Measurements from ENCODE around the gene ABCF2.

The ABCF2 gene

DNA sequence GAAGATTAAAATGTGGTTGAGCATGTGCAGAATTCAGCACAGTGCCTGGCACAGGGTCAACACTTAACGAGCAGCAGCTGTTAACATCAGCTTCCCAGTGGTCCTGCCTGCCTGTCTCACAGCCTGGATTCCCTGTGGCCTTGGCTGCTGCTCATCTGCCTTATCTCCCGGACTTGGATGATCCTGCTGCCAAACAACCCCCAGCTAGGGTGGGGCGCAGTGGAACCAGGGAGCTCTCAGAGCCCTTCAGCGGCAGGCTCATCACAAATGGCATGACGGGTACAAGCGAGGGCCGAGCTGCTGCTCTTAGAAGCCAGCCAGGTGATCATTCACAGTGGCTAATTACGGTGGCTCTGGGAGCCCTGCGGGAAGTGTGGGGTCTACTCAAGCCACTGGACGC, 34.5 kb upstream of the ABCF2 start:
- no peak for TF ChIP-seq JUND (IDR thresholded peaks at IDR 0.05; ENCODE audit: low read depth)
- no peak for DNase-seq (ENCODE audit: low read depth in 1 of 2, low spot score in 1 of 2)
- in situ Hi-C loops (cut with HindIII; ENCODE audit: low pct_unique_long_range_greater_than_20kb, low sequenced_read_pairs), result no loop called here

DNA sequence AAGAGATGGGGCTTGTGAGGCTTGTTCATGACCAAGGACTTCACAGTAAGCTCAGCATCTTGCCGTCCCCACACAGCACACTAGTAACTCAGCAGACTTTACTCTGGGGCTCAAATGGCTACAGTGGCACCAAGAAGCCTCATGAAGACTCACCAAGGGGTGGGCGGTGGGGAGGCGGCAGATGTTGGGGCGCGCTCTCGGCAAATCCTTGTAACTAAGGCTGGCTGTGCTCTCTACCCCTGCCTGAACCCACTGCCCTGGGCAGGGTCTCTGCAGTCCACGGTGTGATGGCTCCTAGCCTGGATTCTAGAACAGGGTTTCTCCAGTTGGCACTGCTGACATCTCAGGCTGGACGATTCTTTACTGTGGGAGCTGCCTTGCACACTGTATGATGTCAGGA, 33.9 kb upstream of the ABCF2 start:
- no peak for TF ChIP-seq JUND (IDR thresholded peaks at IDR 0.05; ENCODE audit: low read depth)
- in situ Hi-C loops (cut with HindIII; ENCODE audit: low pct_unique_long_range_greater_than_20kb, low sequenced_read_pairs), result no loop called here
- no peak for DNase-seq (ENCODE audit: low read depth in 1 of 2, low spot score in 1 of 2)

DNA sequence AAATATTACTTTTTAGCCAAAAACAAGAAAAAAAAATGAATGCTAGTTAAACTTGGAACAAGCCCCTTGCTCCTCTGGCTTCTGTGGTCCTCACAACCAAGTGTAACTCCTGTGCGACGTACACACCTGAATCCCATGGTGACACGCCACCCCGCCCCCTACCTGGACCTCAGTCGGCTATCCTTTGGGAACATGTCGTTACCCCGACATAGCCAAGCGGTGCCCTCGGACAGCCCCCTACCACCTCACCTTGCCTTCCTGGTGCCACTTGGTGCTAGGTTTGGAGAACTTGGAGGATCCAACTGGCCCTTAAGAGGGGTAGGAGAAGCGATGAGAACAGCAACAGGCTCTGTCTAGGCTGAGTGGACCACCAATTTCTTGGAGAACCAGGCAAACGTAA, 33.5 kb upstream of the ABCF2 start:
- in situ Hi-C loops (cut with HindIII; ENCODE audit: low pct_unique_long_range_greater_than_20kb, low sequenced_read_pairs), result no loop called here
- DNase-seq (ENCODE audit: low read depth in 1 of 2, low spot score in 1 of 2), result no peak

DNA sequence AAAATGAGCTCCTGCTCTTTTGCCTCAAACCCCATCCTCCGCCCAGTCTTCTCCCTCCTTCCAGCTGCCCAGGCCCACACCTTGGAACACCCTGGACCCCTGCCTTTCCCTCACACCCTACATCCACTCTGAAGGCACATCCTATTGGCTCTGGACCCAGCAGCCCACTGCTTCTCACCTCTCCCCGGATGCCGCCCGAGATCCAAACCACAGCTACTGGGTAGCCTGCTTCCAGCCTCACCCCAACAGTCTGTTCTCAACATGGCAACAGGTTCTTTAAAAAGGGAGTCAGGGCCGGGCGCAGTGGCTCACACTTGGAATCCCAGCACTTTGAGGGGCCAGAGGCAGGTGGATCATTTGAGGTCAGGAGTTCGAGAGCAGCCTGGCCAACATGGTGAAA, 31.0 kb upstream of the ABCF2 start:
- TF ChIP-seq JUND (IDR thresholded peaks at IDR 0.05; ENCODE audit: low read depth), result no peak
- no peak for DNase-seq (ENCODE audit: low read depth in 1 of 2, low spot score in 1 of 2)
- in situ Hi-C loops (cut with HindIII; ENCODE audit: low pct_unique_long_range_greater_than_20kb, low sequenced_read_pairs), result no loop called here

More for the DNA sequence above, 33.5 kb upstream of the ABCF2 start:
- no peak for TF ChIP-seq JUND (IDR thresholded peaks at IDR 0.05; ENCODE audit: low read depth)

DNA sequence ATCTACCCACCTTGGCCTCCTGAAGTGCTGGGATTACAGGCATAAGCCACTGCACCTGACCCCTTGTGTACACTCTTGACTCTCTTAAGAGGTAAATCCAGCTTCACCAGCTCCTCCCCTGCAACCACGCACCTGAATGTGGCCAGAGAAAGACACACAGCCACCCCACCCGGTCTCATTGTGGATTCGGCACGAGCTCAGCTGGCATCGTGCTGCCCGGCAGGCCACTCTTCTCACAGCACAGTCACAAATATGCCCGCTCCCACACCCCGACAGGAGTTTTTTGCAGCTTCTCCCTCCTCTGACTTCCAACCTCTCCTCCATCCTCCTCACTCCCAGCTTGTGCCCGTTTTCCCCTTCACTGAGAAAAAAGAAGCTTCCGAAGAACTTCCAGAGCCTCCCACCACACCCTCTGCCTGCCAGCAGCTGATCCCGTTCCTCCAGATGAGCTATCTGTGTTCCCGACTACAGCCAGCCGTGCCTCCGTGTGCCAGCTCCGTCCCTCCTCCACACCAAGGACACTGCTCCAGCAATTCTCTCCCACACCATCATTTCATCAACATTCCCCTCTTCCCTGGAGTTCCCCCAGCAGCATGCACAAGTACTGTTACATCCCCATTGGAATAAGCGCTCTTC, 29.5 kb upstream of the ABCF2 start:
- DNase-seq (ENCODE audit: low read depth in 1 of 2, low spot score in 1 of 2), result no peak
- in situ Hi-C loops (cut with HindIII; ENCODE audit: low pct_unique_long_range_greater_than_20kb, low sequenced_read_pairs), result no loop called here
- no peak for TF ChIP-seq JUND (IDR thresholded peaks at IDR 0.05; ENCODE audit: low read depth)

DNA sequence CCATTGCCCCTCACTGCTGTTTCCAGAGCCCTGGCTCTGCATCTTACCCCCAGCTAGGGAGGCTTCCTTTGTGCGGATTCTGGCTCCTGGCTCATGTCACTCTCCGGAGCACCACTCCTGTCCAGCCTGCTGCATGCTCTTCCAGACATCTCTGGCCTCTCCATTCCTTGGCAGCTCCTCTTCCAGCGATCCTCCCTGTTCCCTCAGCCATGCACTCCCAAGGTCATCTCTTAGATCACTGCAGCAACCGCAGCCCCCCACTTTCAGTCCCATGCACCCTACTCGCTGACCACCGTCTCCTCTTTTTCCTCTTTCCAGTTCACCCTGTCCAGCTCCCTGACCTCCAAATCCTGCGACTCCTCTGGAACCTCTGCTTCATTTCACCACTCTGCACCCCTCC, 28.4 kb upstream of the ABCF2 start:
- in situ Hi-C loops (cut with HindIII; ENCODE audit: low pct_unique_long_range_greater_than_20kb, low sequenced_read_pairs), result no loop called here
- TF ChIP-seq JUND (IDR thresholded peaks at IDR 0.05; ENCODE audit: low read depth), result no peak
- DNase-seq (ENCODE audit: low read depth in 1 of 2, low spot score in 1 of 2), result no peak

DNA sequence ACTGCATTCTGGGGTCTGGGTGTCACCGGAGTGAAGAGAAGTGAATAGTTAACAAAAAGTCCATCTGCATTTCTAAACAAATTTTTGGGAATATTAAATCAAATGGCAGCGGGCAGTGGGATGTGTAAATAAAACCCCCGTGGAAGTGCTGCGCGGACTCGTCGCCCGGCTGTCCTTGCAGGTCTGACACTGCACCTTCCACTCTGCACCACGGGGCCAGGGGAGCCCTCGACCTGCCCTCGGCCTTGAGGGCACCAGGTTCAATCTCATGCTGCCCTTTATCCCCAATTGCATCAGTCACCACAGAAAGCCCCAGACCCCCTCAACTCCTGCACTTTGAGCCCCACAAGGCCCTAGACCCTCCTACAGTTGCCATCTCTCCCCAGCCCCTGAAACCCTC, 27.8 kb upstream of the ABCF2 start:
- DNase-seq (ENCODE audit: low read depth in 1 of 2, low spot score in 1 of 2), result no peak
- in situ Hi-C loops (cut with HindIII; ENCODE audit: low pct_unique_long_range_greater_than_20kb, low sequenced_read_pairs), result no loop called here
- no peak for TF ChIP-seq JUND (IDR thresholded peaks at IDR 0.05; ENCODE audit: low read depth)

DNA sequence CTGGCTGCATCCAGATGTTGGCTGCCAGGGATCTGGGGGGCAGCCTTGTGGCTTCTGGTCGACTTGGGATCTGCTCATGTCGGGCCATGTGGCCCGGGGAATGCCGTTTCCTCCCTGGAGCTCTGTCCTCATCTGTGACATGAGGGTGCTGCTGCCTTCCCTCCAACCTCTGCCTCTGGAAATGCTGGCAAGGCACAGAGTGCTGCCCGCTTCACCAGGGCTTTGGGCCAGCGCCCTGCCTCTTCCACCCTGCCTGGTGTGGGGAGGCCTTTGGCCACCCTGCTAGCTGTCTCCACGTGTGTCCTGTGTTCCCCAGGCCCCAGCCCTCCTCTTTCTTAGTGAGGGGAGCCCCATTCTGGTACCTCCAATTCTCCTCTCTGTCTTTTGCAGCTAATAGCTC, 27.3 kb upstream of the ABCF2 start:
- in situ Hi-C loops (cut with HindIII; ENCODE audit: low pct_unique_long_range_greater_than_20kb, low sequenced_read_pairs), result no loop called here
- no peak for DNase-seq (ENCODE audit: low read depth in 1 of 2, low spot score in 1 of 2)
- no peak for TF ChIP-seq JUND (IDR thresholded peaks at IDR 0.05; ENCODE audit: low read depth)

DNA sequence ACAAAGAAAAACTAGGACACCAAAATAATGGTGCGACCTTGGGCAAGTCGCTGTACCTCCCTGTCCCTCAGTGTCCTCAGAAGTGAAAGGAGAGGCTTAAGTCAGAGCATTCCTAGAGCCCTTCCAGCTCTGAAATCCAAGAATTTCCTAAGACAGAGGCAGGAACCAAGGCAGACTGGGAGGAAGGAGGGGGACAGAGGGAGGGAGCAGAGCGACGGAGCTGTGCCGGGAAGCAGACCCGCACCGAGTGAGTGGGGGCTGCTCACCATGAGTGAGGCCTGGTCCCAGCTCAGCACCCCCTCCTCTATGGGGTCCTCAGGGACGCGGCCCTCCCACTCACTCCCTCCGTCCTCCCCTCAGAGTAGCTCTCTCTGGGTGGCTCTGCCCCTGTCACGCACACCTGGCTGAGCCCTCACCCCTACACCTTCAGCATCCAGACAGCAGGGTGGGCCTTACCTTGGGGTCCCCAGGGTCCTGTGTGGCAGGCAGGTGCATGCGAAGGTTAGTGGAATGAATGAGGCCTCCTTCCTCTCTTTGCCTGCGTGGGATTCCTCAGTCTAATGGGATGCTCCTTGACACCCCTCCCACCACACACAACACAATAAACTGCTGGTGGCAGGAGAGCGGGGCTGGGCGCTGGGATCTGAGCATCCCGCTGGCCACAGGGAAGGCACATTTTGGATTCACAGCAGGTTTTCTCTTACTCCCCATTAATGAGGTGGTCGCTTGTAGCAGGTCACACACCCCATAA, 26.1 kb upstream of the ABCF2 start:
- in situ Hi-C loops (cut with HindIII; ENCODE audit: low pct_unique_long_range_greater_than_20kb, low sequenced_read_pairs), result no loop called here
- TF ChIP-seq JUND (IDR thresholded peaks at IDR 0.05; ENCODE audit: low read depth), result no peak
- no peak for DNase-seq (ENCODE audit: low read depth in 1 of 2, low spot score in 1 of 2)

DNA sequence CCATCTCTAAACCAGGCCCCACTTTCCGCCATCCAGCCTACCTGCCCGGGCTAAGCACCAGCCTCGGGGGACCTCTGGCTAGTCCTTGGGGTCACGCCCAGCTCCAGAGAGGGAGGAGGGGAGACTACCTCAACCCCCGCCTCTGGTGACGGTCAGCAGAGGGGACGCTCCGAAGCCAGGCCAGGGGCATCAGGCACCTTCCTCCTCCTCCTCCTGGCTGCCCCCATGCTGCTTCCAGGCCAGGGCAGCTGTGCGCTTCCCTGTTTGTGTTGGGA, 25.5 kb upstream of the ABCF2 start:
- in situ Hi-C loops (cut with HindIII; ENCODE audit: low pct_unique_long_range_greater_than_20kb, low sequenced_read_pairs), result no loop called here
- no peak for DNase-seq (ENCODE audit: low read depth in 1 of 2, low spot score in 1 of 2)
- TF ChIP-seq JUND (IDR thresholded peaks at IDR 0.05; ENCODE audit: low read depth), result no peak

DNA sequence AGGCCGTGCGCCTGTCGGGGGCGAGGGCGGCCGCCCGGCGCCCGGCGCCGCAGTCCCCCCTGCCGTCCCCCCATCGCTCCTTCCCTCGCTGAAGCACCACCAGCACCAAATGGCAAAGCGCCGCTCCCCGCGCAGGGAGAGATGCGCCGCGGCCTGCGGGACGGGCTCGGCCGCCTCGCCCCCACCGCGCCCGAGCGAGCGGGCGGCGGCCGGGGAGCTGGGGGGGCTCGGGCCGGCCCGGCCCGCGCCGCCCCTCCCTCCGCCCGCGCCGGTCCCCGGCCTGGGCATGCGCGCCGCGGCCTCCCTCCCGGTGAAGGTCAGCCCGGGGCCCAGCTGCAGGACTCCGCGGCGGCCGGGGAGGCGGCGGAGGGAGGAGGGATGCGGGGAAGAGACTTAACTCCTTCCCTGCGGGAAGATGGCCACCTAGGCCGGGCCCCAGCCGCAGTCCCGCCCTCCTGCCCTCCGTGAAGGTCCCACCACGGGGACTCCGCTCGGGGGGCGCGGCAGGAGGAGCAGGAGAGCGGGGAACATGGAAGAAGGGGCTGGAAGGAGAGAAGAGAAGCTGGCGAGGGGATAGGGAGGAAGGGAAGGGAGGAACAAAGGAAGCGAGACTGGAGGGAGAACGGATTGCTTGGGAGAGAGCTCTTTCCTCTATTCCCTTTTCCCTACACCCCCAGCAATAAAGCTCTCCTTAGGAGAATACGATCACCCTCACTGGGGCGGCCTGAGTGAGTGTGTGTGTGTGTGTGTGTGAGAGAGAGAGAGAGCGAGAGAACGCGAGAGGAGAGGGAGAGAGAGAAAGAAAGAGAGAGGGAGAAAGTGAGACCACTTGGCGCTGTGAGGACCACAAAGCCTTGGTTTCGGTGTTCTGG, 24.9 kb upstream of the ABCF2 start:
- no peak for TF ChIP-seq JUND (IDR thresholded peaks at IDR 0.05; ENCODE audit: low read depth)
- in situ Hi-C loops (cut with HindIII; ENCODE audit: low pct_unique_long_range_greater_than_20kb, low sequenced_read_pairs), result no loop called here
- peak; percentile 47 to 72 for DNase-seq (ENCODE audit: low read depth in 1 of 2, low spot score in 1 of 2)

DNA sequence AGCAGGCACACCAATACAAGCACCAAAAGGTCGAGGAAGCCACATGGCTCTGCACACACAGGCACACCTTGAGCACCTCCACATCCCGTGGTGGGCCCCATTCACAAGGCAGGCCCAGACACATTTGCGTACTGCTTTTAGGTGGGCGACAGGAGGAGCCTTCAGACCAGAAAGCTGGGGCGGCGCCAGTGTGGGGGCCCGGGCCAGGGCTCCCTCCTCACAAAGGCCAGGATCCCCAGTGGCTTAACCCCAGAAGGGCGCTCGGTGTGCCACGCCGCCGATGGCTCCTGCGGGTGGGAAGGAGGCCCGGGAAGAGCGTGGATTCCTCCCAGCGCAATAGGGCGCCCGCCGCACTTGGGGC, 24.3 kb upstream of the ABCF2 start:
- TF ChIP-seq JUND (IDR thresholded peaks at IDR 0.05; ENCODE audit: low read depth), result no peak
- in situ Hi-C loops (cut with HindIII; ENCODE audit: low pct_unique_long_range_greater_than_20kb, low sequenced_read_pairs), result no loop called here
- no peak for DNase-seq (ENCODE audit: low read depth in 1 of 2, low spot score in 1 of 2)
